ENCODE measurements around the gene PICK1. TPM values are rescaled to one million over a fixed set of nuclear protein-coding genes. Genes with fewer than 3 reads are reported as not detected.

Gene PICK1
- total and polyA plus RNA-seq, 2 donors (not counting 3 experiments of a cell fraction or from before 2014, with no cell fraction given): 18.0 to 20.8 TPM

DNA sequence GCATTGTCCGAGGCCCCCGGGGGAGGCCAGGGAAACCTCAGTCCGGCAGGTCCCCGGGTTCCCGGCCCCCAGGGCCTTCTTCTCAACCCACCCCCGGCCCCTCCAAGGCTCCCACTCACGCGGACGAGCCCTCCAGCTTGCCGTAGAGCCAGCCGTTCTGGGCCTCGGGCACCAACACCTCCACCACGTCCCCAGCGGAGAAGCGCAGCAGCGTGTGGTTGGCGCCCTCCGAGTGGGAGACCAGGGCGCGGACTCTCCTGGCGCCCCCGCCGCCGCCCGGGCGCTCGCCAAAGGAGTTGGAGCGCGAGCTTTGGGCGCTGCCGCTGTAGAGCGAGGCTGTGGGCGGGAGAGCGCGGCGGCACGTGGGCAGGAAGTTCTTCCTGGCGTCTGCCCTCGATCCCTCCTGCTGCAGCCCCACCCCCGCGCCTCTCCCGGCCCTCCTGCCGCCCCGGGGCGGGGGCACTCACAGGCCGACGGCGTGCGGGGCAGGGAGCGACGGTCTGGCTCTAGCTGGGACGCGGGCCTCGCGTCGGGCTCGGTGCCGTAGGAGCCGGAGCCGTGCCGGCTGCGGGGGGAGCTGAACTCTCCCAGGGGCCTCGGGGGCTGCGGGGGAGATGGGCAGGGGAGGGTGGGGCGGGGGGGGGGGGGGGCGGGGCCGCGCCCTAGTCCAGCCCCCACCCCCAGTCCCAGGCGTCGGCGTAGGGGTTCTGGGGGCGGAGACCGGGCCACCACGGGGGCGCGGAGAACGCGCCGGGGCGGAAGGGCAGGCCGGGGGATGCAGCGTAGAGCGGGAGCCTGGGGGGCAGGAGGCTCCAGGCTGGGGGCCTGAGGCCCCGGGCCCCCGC, 31.6 kb downstream of the PICK1 start:
- ChIA-PET POLR2A (no interaction called here), CTCF (interaction anchor here (1.1 to 1.6 kb wide), 3 partner anchors 9 to 12 kb away, joined by 3 to 5 read pairs (median 3); no protein-coding TSS in a partner anchor)
- no peak overlapping the region for H2AFZ ChIP-seq (ENCODE audit: low read depth, low read length)
- no peaks in the 10 kb centered on the region for H3K9me1 ChIP-seq (replicated peaks; ENCODE audit: control insufficient read depth, extremely low read depth, insufficient read depth, low read length)
- no peaks in the 10 kb centered on the region for H4K20me1 ChIP-seq (replicated peaks; ENCODE audit: control insufficient read depth, extremely low read depth, insufficient read depth, low read length)
- H3K27me3 ChIP-seq (ENCODE audit: control insufficient read depth in 2 of 2, insufficient read depth in 2 of 2, low read length in 2 of 2): peaks cover 6 to 12% of the 10 kb centered on the region in 2 experiments
- no peak overlapping the region for H3K27ac ChIP-seq (ENCODE audit: insufficient read depth, low read depth, low read length)
- dilution Hi-C loops (cut with MboI; ENCODE audit: extremely low pct_ligation_motif_present, low sequenced_read_pairs) (no loop called here), intact Hi-C loops (cut with micrococcal nuclease) (no loop called here)
- DNase-seq (ENCODE audit: low read depth, low spot score) (no peak), FAIRE-seq (no peak)
- H3K4me1 ChIP-seq (ENCODE audit: control insufficient read depth, extremely low read depth, insufficient read depth, low read length): no peaks in the 10 kb centered on the region
- H3K9ac ChIP-seq (replicated peaks; ENCODE audit: extremely low read depth, insufficient read depth, low read length): no peak overlapping the region
- H3K79me2 ChIP-seq (ENCODE audit: control insufficient read depth, insufficient read depth, low read length): no peaks in the 10 kb centered on the region
- TF ChIP-seq EZH2 (IDR thresholded peaks at IDR 0.05; ENCODE audit: borderline replicate concordance, low read depth, low read length, severe bottlenecking) (no peak), POLR2A (IDR thresholded peaks at IDR 0.05; ENCODE audit: low read depth, low read length) (no peak), GATA2 (IDR thresholded peaks at IDR 0.05; ENCODE audit: insufficient read depth, insufficient read length, low read depth, low read length) (no peak), JUN (IDR thresholded peaks at IDR 0.05; ENCODE audit: borderline replicate concordance, insufficient read depth, insufficient read length, low read depth) (no peak), FOS (IDR thresholded peaks at IDR 0.05; ENCODE audit: borderline replicate concordance, insufficient read depth, low read length) (no peak), MAX (IDR thresholded peaks at IDR 0.05; ENCODE audit: insufficient read depth, insufficient read length) (no peak), POLR2AphosphoS5 (IDR thresholded peaks at IDR 0.05; ENCODE audit: insufficient read depth, low read depth, low read length) (no peak), MYC (IDR thresholded peaks at IDR 0.05; ENCODE audit: low read depth, low read length) (no peak)
- TF ChIP-seq, protein P1, sequence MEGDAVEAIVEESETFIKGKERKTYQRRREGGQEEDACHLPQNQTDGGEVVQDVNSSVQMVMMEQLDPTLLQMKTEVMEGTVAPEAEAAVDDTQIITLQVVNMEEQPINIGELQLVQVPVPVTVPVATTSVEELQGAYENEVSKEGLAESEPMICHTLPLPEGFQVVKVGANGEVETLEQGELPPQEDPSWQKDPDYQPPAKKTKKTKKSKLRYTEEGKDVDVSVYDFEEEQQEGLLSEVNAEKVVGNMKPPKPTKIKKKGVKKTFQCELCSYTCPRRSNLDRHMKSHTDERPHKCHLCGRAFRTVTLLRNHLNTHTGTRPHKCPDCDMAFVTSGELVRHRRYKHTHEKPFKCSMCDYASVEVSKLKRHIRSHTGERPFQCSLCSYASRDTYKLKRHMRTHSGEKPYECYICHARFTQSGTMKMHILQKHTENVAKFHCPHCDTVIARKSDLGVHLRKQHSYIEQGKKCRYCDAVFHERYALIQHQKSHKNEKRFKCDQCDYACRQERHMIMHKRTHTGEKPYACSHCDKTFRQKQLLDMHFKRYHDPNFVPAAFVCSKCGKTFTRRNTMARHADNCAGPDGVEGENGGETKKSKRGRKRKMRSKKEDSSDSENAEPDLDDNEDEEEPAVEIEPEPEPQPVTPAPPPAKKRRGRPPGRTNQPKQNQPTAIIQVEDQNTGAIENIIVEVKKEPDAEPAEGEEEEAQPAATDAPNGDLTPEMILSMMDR (IDR thresholded peaks at IDR 0.05; ENCODE audit: extremely low read depth in 1 of 2, insufficient read depth in 1 of 2, low read depth in 1 of 2, low read length in 2 of 2): no peak
- no peaks in the 10 kb centered on the region for H3K9me3 ChIP-seq (replicated peaks; ENCODE audit: control insufficient read depth, insufficient read depth, low read length)
- H3K4me2 ChIP-seq (ENCODE audit: insufficient read depth, low read length): peak overlapping the region; percentile 40
- no peaks in the 10 kb centered on the region for H3K36me3 ChIP-seq (ENCODE audit: control insufficient read depth in 2 of 2, extremely low read depth in 1 of 2, insufficient read depth in 2 of 2, low read length in 2 of 2)
- BruUV-seq (replicated peaks): no TSS peak
- H3K4me3 ChIP-seq (replicated peaks in 1 of 3; ENCODE audit: insufficient read depth in 1 of 3, low read depth in 1 of 3, low read length in 3 of 3): no peak overlapping the region
